NCI-H2107 treated with DMSO at 0.1 percent for 48 hours (cell line): ENCODE measurements around the gene DLGAP4.

Experiments used
- DNase-seq: peaks from one replicate; lab custom pipeline; 2025; ENCODE audit not compliant: unreplicated experiment; lab: John Stamatoyannopoulos, UW

The DLGAP4 gene

GRCh38 chr20:36305602-36306551 is at the start of gene DLGAP4:
TSS of gene DLGAP4 (plus strand) at chr20:36306339. CDS start at chr20:36431718, 125,379 bp downstream.
- DNase-seq = no peak

GRCh38 chr20:36259177-36260061 is 46.7 kb upstream of the DLGAP4 start:
- DNase-seq = no peak

GRCh38 chr20:36260316-36260715 is 45.8 kb upstream of the DLGAP4 start:
- no peak for DNase-seq

GRCh38 chr20:36261389-36262105 is 44.6 kb upstream of the DLGAP4 start:
- peak; percentile 3 for DNase-seq

- DNase-seq = no peak
These were observed 43.7 kb upstream of the DLGAP4 start for GRCh38 chr20:36262440-36262839.

GRCh38 chr20:36264426-36265246 is 41.5 kb upstream of the DLGAP4 start:
- no peak for DNase-seq

GRCh38 chr20:36266189-36266588 is 40.0 kb upstream of the DLGAP4 start:
- no peak for DNase-seq

- no peak for DNase-seq
These were observed 38.3 kb upstream of the DLGAP4 start for GRCh38 chr20:36267605-36268381.

GRCh38 chr20:36268440-36269342 is 37.4 kb upstream of the DLGAP4 start:
- DNase-seq = no peak

GRCh38 chr20:36269507-36269906 is 36.6 kb upstream of the DLGAP4 start:
- no peak for DNase-seq

GRCh38 chr20:36270744-36271638 is 35.1 kb upstream of the DLGAP4 start:
- DNase-seq = no peak

GRCh38 chr20:36271639-36272546 is 34.2 kb upstream of the DLGAP4 start:
- DNase-seq = no peak

- DNase-seq = no peak
These were observed 33.5 kb upstream of the DLGAP4 start for GRCh38 chr20:36272547-36273220.

- DNase-seq = no peak
These were observed 32.5 kb upstream of the DLGAP4 start for GRCh38 chr20:36273414-36274180.
